GM21526 (cell line): ENCODE data around the gene METRNL.
"Not testable (repeated sequence)": the region's sequence is repeated elsewhere in the genome, so short reads cannot be mapped to it uniquely, and the experiment has no call there.

Experiments
- ATAC-seq: cut with Tn5 transposase; IDR thresholded peaks from one replicate; pipeline ENCODE4 v1.9.1; 2021; ENCODE audit warnings: moderate library complexity; ENCODE audit not compliant: unreplicated experiment, low FRiP score

Gene METRNL

GRCh38 chr17:83065660-83066542, 13.5 kb upstream of the METRNL start:
- ATAC-seq: no peak

GRCh38 chr17:83066543-83066890, 12.9 kb upstream of the METRNL start:
- not testable (repeated sequence) for ATAC-seq

- ATAC-seq: no peak
These were observed 12.2 kb upstream of the METRNL start for GRCh38 chr17:83067071-83067717.

GRCh38 chr17:83067718-83068261, 11.6 kb upstream of the METRNL start:
- ATAC-seq: no peak

- no peak for ATAC-seq
These were observed 10.5 kb upstream of the METRNL start for GRCh38 chr17:83068641-83069570.

- ATAC-seq: no peak
These were observed 9.9 kb upstream of the METRNL start for GRCh38 chr17:83069571-83069906.

GRCh38 chr17:83069931-83070742, 9.3 kb upstream of the METRNL start:
- ATAC-seq: no peak

- no peak for ATAC-seq
These were observed 8.5 kb upstream of the METRNL start for GRCh38 chr17:83070800-83071341.

- no peak for ATAC-seq
These were observed 8.0 kb upstream of the METRNL start for GRCh38 chr17:83071365-83071764.

- ATAC-seq: no peak
These were observed 7.3 kb upstream of the METRNL start for GRCh38 chr17:83071966-83072562.

GRCh38 chr17:83072600-83073358, 6.6 kb upstream of the METRNL start:
- no peak for ATAC-seq

GRCh38 chr17:83073389-83074063, 5.9 kb upstream of the METRNL start:
- ATAC-seq: no peak

- no peak for ATAC-seq
These were observed 4.8 kb upstream of the METRNL start for GRCh38 chr17:83074486-83075223.

GRCh38 chr17:83075270-83075880, 4.0 kb upstream of the METRNL start:
- ATAC-seq: no peak

GRCh38 chr17:83076938-83077337, 2.5 kb upstream of the METRNL start:
- ATAC-seq: no peak

GRCh38 chr17:83077411-83077810, 2.0 kb upstream of the METRNL start:
- no peak for ATAC-seq

- no peak for ATAC-seq
These were observed 1.5 kb upstream of the METRNL start for GRCh38 chr17:83077939-83078338.
